HAP-1 (cell line): Measurements from ENCODE around the gene SOWAHC.
A peak's percentile ranks its signal among the peaks of the same experiment; 100 is the strongest.
"Not testable (repeated sequence)": the region's sequence is repeated elsewhere in the genome, so short reads cannot be mapped to it uniquely, and the experiment has no call there.

ENCODE experiments used
- DNase-seq, 2 experiments: peaks; one replicate each; pipeline ENCODE4 v3.0.0-alpha.2; 2016 to 2020; ENCODE audit warnings: low spot score in 2 of 2
- H3K27me3 ChIP-seq: fragments of 250-450 bp; sonication (Bioruptor Pico); 2 replicates; pipeline ENCODE4 v1.5.1; 2020; ENCODE audit warnings: low read depth, mild to moderate bottlenecking, moderate library complexity
- H3K36me3 ChIP-seq: fragments of 250-450 bp; sonication (Bioruptor Pico); replicated peaks from 2 replicates; pipeline ENCODE4 v1.5.1; 2020; ENCODE audit warnings: mild to moderate bottlenecking
- H3K4me1 ChIP-seq: fragments of 250-450 bp; sonication (Bioruptor Pico); 2 replicates; pipeline ENCODE4 v1.5.1; 2020; ENCODE audit warnings: mild to moderate bottlenecking
- H3K4me3 ChIP-seq: fragments of 250-450 bp; sonication (Bioruptor Pico); 2 replicates; pipeline ENCODE4 v1.5.1; 2020; ENCODE audit warnings: mild to moderate bottlenecking, moderate library complexity
- H3K9me3 ChIP-seq: fragments of 250-450 bp; sonication (Bioruptor Pico); 2 replicates; pipeline ENCODE4 v1.5.1; 2020; ENCODE audit warnings: mild to moderate bottlenecking, moderate library complexity
- in situ Hi-C: fragments of 300-500 bp; cut with MboI; formaldehyde crosslinking; loops from 3 replicates; pipeline ENCODE4 v1.14.3; 2020; ENCODE audit warnings: low sequenced_read_pairs, inconsistent platforms, mixed read lengths

Gene SOWAHC

DNA sequence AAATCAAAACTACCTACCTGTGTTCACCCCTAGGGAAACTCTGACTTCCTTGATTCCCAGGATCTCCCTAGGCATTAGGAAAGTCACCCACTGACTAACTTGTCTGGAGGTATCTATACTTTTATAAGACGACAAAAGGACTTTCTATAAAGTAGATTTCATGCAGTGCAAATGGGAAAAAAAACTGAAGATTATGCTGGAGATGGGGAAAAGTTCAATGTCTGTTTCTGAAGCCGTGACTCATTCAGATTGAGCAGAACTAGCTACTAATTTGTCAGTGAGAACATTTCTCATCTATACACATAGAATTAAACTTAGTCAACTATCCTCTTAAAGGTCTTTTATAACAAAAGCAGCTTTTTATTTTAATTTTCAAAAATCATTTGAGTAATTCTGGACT lies 6.4 kb upstream of the SOWAHC start:
- H3K4me3 ChIP-seq, result no peak overlapping the region
- DNase-seq, result no peak
- no peaks in the 10 kb centered on the region for H3K36me3 ChIP-seq
- in situ Hi-C loops, result no loop called here
- peaks cover 32% of the 10 kb centered on the region for H3K4me1 ChIP-seq
- no peaks in the 10 kb centered on the region for H3K9me3 ChIP-seq
- no peaks in the 10 kb centered on the region; the same call in 1 of the 2 replicates for H3K27me3 ChIP-seq

DNA sequence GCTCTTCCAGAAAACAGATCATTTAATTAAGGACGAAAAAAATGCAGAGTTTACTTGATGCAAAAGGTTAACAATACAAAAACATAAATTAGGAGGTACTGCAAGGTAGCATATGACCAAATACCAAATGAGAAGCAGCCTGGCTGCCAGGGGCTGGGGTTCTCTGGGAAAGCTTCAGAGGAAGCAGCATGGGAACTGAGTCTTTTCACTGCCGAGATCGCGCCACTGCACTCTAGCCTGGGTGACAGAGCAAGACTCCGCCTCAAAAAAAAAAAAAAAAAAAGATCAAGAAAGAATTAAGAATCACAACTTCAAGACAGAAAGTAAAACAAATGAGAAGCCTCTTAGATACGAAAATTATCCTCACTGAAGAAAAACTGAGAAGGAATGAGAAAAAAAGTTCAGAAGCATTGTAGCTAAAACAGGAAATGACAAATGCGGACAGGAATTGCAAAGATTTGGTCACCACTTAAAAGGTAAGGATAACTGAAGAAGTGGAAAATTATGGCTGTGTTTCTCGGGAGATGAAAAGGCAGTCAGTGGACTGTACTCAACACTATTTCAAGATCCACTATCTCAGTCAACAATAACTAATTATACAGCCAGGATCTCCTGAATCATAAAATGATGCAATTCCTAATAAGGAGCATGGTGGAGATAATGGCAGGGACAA lies 4.7 kb upstream of the SOWAHC start:
- in situ Hi-C loops, result no loop called here
- Histone ChIP-seq H3K4me3 (no peak overlapping the region), H3K4me1 (peaks cover 32% of the 10 kb centered on the region)

DNA sequence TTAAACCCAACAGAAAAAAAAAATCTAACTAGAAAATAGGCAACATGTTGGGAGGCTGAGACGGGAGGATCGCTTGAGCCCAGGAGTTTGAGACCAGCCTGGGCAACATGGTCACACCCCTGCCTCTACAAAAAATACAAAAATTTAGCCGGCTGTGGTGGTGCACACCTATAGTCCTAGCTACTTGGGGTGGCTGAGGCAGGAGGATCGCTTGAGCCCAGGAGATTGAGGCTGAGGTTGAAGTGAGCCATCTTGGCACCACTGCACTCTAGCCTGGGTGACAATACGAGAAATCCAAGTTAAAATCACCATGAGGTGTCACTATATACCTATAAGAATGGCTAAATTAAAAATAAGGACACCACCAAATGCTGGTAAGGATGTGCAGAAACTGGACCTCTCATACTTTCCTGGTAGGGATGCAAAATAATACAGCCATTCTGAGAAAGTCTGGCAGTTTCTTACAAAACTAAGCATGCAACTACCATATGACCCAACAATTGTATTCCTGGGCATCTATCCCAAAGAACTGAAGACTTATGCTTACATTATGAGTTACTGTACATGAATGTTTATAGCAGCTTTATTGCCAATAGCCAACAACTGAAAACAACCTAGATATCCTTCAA lies 2.6 kb upstream of the SOWAHC start:
- Histone ChIP-seq H3K36me3 (no peaks in the 10 kb centered on the region), H3K4me3 (peak overlapping the region; percentile 73), H3K4me1 (peaks cover 27% of the 10 kb centered on the region), H3K27me3 (no peaks in the 10 kb centered on the region; the same call in 1 of the 2 replicates), H3K9me3 (no peaks in the 10 kb centered on the region)
- in situ Hi-C loops, result no loop called here
- no peak for DNase-seq

More for the DNA sequence above, 4.7 kb upstream of the SOWAHC start:
- H3K27me3 ChIP-seq, result no peaks in the 10 kb centered on the region; the same call in 1 of the 2 replicates
- H3K9me3 ChIP-seq, result no peaks in the 10 kb centered on the region
- H3K36me3 ChIP-seq, result no peaks in the 10 kb centered on the region
- DNase-seq, result no peak

DNA sequence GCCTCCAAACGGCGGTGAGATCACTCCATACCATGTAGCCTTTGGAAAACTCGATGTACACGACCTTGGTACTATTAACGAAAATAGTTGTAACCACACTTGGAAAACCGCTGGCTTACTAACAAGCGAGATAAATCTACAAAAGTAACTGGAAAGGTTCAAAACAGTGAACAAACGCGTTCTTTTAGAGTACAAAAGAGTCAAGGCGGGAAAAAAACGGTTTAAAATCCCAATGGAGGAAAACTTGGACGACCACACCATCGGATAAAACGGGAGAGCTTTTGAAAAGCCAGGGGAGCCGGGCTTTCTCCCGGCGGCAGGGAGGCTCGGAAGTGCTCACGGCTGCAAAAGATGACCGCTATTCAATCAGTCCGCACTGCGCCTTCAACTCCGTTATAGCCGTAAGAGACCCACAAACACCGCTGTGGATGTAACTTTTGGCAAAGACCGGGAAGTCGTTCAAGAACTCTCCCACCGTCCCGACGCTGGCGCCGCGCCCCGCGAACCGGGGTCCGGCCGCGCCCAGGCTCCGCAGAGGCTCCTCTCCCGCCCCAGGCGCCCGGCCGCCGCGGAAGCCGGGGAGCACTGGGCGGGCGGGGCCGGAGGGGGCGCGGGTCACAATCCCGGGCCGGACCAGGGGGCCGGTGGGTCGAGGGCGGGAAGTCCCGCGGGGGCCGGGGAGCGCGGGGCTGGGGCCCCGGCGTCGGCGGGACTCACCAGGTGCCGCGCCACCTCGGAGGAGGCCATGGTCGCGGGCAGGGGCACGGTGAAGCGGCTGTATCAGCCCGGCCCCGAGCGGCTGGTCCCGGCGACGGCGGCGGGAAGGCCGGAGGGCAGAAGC lies 863 bp upstream of the SOWAHC start:
- Histone ChIP-seq H3K4me3 (peak overlapping the region; percentile 73), H3K27me3 (no peaks in the 10 kb centered on the region; the same call in 1 of the 2 replicates), H3K36me3 (no peaks in the 10 kb centered on the region), H3K4me1 (peaks cover 15% of the 10 kb centered on the region), H3K9me3 (no peaks in the 10 kb centered on the region)
- DNase-seq, result peak in 1 of 2 experiments; percentile 54
- in situ Hi-C loops, result no loop called here

DNA sequence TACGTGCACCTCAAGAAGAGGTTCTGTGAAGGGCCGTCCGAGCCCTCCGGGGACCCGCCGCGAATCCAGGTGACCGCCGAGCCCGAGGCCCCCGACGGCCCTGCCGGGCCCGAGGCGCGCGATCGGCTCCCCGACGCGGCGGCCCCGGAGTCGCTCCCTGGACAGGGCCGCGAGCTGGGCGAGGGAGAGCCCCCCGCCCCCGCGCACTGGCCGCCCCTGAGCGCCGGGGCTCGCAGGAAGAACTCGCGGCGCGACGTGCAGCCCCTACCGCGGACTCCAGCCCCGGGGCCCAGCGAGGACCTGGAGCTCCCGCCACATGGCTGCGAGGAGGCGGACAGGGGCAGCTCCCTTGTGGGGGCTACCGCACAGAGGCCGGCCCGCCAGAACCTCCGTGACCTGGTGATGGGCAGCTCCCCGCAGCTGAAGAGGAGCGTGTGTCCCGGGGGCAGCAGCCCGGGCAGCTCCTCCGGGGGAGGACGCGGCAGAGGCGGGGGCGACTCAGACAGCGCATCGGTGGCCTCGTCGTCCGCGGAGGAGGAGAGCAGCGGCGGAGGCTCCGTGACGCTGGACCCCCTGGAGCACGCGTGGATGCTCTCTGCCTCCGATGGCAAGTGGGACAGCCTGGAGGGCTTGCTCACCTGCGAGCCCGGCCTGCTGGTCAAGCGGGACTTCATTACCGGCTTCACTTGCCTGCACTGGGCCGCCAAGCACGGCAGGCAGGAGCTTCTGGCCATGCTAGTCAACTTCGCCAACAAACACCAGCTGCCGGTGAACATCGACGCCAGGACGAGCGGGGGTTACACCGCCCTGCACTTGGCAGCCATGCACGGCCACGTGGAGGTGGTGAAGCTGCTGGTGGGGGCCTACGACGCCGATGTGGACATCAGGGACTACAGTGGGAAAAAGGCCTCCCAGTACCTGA lies 812 bp downstream of the SOWAHC start:
- H3K36me3 ChIP-seq, result no peaks in the 10 kb centered on the region
- no peaks in the 10 kb centered on the region; the same call in 1 of the 2 replicates for H3K27me3 ChIP-seq
- peaks cover 11% of the 10 kb centered on the region for H3K4me1 ChIP-seq
- in situ Hi-C loops, result no loop called here
- H3K9me3 ChIP-seq, result no peaks in the 10 kb centered on the region
- H3K4me3 ChIP-seq, result no peak overlapping the region; the same call in 1 of the 2 replicates
- DNase-seq, result no peak

DNA sequence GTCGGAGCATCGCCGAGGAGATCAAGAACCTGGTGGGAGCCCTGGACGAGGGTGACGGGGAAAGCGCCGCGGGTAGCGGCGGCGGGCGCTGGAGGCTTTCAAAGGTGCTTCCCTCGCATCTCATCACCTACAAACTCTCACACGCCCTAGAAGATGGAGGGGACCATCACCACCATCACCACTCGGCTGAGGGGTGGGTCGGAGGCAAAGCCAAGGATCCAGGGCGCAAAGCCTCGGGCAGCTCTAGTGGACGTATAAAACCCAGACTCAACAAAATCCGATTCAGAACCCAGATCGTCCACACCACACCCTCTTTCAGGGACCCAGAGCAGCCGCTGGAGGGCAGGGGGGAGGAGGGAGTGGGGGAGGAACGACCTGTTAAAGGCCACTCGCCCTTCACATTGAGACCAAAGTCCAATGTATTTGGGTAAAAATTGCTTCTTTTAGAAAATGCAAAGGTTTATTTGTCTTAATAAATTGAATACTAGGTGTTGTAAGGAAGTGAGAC lies 1.5 kb downstream of the SOWAHC start:
- no peaks in the 10 kb centered on the region for H3K36me3 ChIP-seq
- in situ Hi-C loops, result no loop called here
- H3K4me3 ChIP-seq, result no peak overlapping the region
- peaks cover 11% of the 10 kb centered on the region for H3K4me1 ChIP-seq
- no peak for DNase-seq
- H3K9me3 ChIP-seq, result no peaks in the 10 kb centered on the region
- H3K27me3 ChIP-seq, result no peaks in the 10 kb centered on the region; the same call in 1 of the 2 replicates

DNA sequence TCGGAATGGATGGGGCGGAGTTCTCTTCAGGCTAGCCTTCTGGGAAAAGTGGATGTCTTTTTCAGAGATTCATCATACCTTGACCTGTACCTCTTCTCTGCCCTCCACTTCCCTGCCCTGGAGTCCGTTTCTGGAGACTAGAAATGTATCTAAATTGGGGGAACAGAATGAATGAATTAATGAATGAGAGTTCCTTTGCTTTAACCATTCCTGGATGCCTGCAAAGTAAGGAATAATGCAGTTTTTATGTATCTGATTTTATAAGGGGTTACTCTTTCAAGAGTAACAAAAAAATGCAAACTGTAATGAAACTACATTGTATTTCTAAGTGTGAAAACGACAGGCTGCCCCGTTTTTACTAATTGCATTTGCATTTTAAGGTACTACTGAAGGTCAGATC lies 2.0 kb downstream of the SOWAHC start:
- in situ Hi-C loops, result no loop called here
- DNase-seq, result no peak
- no peaks in the 10 kb centered on the region for H3K9me3 ChIP-seq
- no peaks in the 10 kb centered on the region for H3K36me3 ChIP-seq
- H3K4me3 ChIP-seq, result no peak overlapping the region
- peaks cover 11% of the 10 kb centered on the region for H3K4me1 ChIP-seq
- H3K27me3 ChIP-seq, result no peaks in the 10 kb centered on the region; the same call in 1 of the 2 replicates

DNA sequence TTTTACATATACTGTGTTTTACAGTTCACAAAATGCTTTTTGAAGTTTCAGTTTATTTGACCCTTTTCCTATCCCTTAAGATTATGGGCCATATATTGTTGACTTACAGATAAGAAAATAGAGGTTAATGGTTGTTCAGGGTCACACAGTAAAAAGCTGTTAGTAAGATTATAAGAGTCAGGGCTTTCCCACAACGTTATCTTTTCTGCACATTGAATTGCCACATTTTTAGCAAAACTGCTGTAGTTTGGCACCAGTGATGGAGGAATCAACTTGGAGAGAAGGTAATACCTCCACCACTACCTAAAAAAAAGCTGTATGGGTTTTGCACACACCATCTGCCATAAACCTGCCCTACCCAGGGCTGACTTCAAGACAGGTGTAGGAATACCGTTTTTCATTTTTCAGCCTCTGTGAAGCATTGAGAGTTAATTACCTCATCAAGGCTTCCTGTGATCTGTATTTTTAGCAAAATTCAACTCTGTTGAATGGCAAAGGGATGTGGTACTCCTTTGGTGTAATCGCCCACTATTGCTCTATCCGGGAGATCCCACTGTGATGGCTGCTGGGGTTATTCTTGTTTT lies 5.0 kb downstream of the SOWAHC start:
- in situ Hi-C loops, result no loop called here
- no peaks in the 10 kb centered on the region for H3K27me3 ChIP-seq
- no peaks in the 10 kb centered on the region for H3K9me3 ChIP-seq
- no peak overlapping the region for H3K4me3 ChIP-seq
- no peak for DNase-seq
- H3K4me1 ChIP-seq, result peaks cover 3% of the 10 kb centered on the region; the same call in 1 of the 2 replicates
- no peaks in the 10 kb centered on the region for H3K36me3 ChIP-seq

DNA sequence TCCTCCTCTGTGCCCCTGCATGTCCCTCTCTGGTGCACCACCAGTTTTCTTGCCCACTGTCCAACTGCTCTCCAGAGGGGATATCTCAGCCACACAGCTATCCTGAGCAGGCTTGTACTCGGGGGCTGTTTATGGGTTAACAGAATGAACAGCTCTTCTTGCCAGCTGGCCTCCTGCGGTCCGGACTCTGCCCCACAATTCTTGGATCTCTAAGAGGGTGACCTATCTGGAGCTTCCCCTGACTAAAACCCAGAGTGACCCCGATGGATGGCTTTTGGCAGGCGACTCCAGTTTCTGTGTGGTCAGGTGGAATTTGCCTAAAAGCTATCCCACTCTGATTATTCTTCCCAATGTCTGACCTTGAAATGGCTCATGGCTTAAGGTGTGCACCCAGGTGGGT lies 9.1 kb downstream of the SOWAHC start:
- H3K27me3 ChIP-seq, result no peaks in the 10 kb centered on the region
- no peaks in the 10 kb centered on the region for H3K36me3 ChIP-seq
- no peak overlapping the region for H3K4me3 ChIP-seq
- in situ Hi-C loops, result no loop called here
- DNase-seq, result no peak
- H3K4me1 ChIP-seq, result no peaks in the 10 kb centered on the region
- H3K9me3 ChIP-seq, result no peaks in the 10 kb centered on the region

DNA sequence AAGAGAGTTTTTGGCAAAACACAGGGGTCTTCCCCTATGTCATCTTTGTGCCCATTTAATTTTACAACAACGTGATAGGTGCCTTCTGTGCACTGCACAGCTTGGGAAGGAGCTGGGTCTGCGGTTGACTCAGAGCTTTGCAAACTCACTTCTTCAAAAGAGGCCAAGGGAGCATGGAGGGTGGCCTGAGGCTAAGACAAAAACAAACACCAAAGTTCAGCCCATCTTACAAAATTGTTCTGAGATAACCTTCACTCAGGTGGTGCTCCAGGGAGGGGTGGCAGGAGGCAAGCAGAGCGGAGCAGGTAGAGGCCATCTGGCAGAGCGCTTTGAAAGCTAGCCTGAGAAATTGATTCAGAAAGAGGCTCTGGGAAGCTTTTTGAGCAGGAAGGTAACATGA lies 9.8 kb downstream of the SOWAHC start:
- no peaks in the 10 kb centered on the region for H3K36me3 ChIP-seq
- in situ Hi-C loops, result no loop called here
- no peaks in the 10 kb centered on the region for H3K4me1 ChIP-seq
- H3K4me3 ChIP-seq, result no peak overlapping the region
- H3K27me3 ChIP-seq, result no peaks in the 10 kb centered on the region
- no peaks in the 10 kb centered on the region for H3K9me3 ChIP-seq
- DNase-seq, result no peak

DNA sequence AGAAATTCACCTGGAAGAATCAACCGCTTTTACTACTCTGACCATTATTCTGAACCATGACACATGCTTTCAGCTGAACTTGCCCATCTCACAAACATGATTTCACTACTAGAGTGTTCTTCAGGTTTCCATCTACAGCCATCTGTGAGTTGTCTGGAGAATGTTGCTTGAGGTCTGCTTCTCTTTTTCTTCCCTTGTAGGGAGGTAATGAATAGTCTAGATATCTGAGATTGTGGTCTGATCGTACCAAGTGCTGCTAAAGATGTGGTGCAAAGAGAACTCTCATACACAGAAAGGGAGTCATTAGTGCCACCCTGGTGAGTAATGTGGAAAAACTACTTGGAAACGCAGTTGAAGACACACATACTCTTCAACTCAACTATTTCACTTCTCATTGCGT lies 10.2 kb downstream of the SOWAHC start:
- H3K4me1 ChIP-seq, result no peaks in the 10 kb centered on the region
- no peaks in the 10 kb centered on the region for H3K36me3 ChIP-seq
- H3K27me3 ChIP-seq, result no peaks in the 10 kb centered on the region
- H3K4me3 ChIP-seq, result no peak overlapping the region
- in situ Hi-C loops, result no loop called here
- DNase-seq, result no peak
- no peaks in the 10 kb centered on the region for H3K9me3 ChIP-seq

DNA sequence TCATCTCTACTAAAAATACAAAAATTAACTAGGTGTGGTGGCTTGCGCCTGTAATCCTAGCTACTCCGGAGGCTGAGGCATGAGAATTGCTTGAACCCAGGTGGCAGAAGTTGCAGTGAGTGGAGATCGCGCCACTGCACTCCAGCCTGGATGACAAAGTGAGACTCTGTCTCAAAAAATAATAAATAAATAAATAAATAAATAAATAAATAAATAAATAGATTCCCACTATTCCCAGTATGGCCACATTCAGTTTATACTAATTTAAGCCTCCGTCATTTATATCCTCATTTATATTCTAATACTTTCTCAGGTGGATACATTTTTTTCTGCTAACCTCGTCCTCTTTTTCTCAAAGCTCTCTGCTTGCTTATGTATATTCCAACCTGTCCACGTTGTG lies 14.2 kb downstream of the SOWAHC start:
- H3K4me3 ChIP-seq, H3K36me3 ChIP-seq, DNase-seq, H3K4me1 ChIP-seq, H3K9me3 ChIP-seq, in situ Hi-C loops, H3K27me3 ChIP-seq: not testable (repeated sequence)

DNA sequence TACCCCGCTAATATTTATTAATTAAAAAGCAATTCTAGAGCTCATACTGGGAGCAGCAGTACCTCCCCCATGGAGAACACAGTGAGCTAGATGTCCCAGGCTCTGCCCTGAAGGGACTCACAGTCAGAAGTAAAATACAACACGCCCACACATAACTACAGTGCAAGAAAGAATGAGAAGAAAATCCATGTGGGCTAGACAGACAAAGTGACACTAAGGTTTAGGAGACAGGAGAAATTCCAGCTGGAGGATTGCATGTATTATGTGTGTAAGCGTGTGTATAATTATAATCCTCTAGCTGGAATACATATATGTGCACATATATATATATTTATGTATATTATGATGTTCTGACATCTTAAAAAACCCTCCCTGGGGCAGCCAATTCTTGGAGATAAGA lies 15.7 kb downstream of the SOWAHC start:
- Histone ChIP-seq H3K4me1 (no peaks in the 10 kb centered on the region; the same call in 1 of the 2 replicates), H3K36me3 (no peaks in the 10 kb centered on the region), H3K4me3 (no peak overlapping the region), H3K27me3 (no peaks in the 10 kb centered on the region), H3K9me3 (no peaks in the 10 kb centered on the region; the same call in 1 of the 2 replicates)
- no peak for DNase-seq
- in situ Hi-C loops, result no loop called here
